IMR-90 (cell line): Measurements from ENCODE around the gene HK3. TPM values are rescaled to one million over a fixed set of nuclear protein-coding genes. Genes with fewer than 3 reads are reported as not detected.

Experiments
- ATAC-seq: fragments of 200-7000 bp; cut with Tn5 transposase; 2 replicates; pipeline ENCODE4 v1.9.1; 2020; ENCODE audit warnings: low read depth, mild to moderate bottlenecking, moderate library complexity
- BruUV-seq: library from RNA; stranded (reverse); fragments of 400-500 nt; replicated peaks from 2 replicates; lab custom pipeline; 2021; lab: Mats Ljungman, UMichigan
- CTCF ChIA-PET: fragments of 300-600 bp; formaldehyde crosslinking; extraction: SDS; loops from one replicate; lab custom pipeline; 2021; ENCODE audit warnings: antibody characterized with exemption; lab: Yijun Ruan, JAX
- POLR2A ChIA-PET: fragments of 300-600 bp; sonication (Branson Sonifier 250); formaldehyde crosslinking; loops from one replicate; lab custom pipeline; 2022; ENCODE audit warnings: antibody characterized with exemption; ENCODE audit not compliant: unreplicated experiment; lab: Charles Lee
- DNase-seq: peaks from one replicate; pipeline ENCODE4 v3.0.0; 2013
- H2AFZ ChIP-seq: replicated peaks from 2 replicates; pipeline ENCODE3; 2013; ENCODE audit warnings: low read length, mild to moderate bottlenecking; ENCODE audit not compliant: poor library complexity
- H2AK5ac ChIP-seq: 2 replicates; pipeline ENCODE4 v1.6.1; 2013; ENCODE audit warnings: low read depth, low read length, inconsistent platforms
- H2AK9ac ChIP-seq: replicated peaks from 2 replicates; pipeline ENCODE3; 2013; ENCODE audit warnings: mild to moderate bottlenecking, low read depth, low read length, moderate library complexity; ENCODE audit not compliant: poor library complexity
- H2BK120ac ChIP-seq: 2 replicates; pipeline ENCODE4 v1.6.1; 2013; ENCODE audit warnings: low read depth, low read length, inconsistent platforms
- H2BK15ac ChIP-seq: 3 replicates; pipeline ENCODE4 v1.6.1; 2013; ENCODE audit warnings: low read depth, low read length, inconsistent platforms
- H2BK20ac ChIP-seq: 2 replicates; pipeline ENCODE4 v1.6.1; 2013; ENCODE audit warnings: low read depth, mild to moderate bottlenecking, inconsistent platforms, low read length, moderate library complexity
- H2BK5ac ChIP-seq: 2 replicates; pipeline ENCODE4 v1.6.1; 2013; ENCODE audit warnings: mild to moderate bottlenecking, low read depth, low read length, inconsistent platforms; ENCODE audit not compliant: poor library complexity, severe bottlenecking
- H3K14ac ChIP-seq: replicated peaks from 2 replicates; pipeline ENCODE4 v1.6.1; 2013; ENCODE audit warnings: low read depth, low read length, inconsistent platforms
- H3K18ac ChIP-seq: 2 replicates; pipeline ENCODE4 v1.6.1; 2013; ENCODE audit warnings: low read depth, low read length, control low read depth
- H3K23ac ChIP-seq: 2 replicates; pipeline ENCODE4 v1.6.1; 2013; ENCODE audit warnings: low read depth, low read length, inconsistent platforms
- H3K27ac ChIP-seq: 2 replicates; pipeline ENCODE4 v1.5.1; 2013; ENCODE audit warnings: mild to moderate bottlenecking, control low read depth, low read length; ENCODE audit not compliant: insufficient read depth
- H3K27me3 ChIP-seq: 2 replicates; pipeline ENCODE4 v1.6.1; 2013; ENCODE audit warnings: low read length; ENCODE audit not compliant: control insufficient read depth, insufficient read depth
- H3K36me3 ChIP-seq: 2 replicates; pipeline ENCODE4 v1.6.1; 2013; ENCODE audit warnings: low read length, mixed read lengths; ENCODE audit not compliant: control insufficient read depth, insufficient read depth
- H3K4ac ChIP-seq: 2 replicates; pipeline ENCODE4 v1.6.1; 2013; ENCODE audit warnings: low read depth, low read length, inconsistent platforms
- H3K4me1 ChIP-seq: 2 replicates; pipeline ENCODE4 v1.6.1; 2013; ENCODE audit warnings: low read length, mixed read lengths; ENCODE audit not compliant: control insufficient read depth, insufficient read depth
- H3K4me2 ChIP-seq: 2 replicates; pipeline ENCODE4 v1.6.1; 2013; ENCODE audit warnings: low read depth, mild to moderate bottlenecking, control low read depth, low read length, moderate library complexity
- H3K4me3 ChIP-seq: 2 replicates; pipeline ENCODE4 v1.5.1; 2013; ENCODE audit warnings: low read depth, mild to moderate bottlenecking, control low read depth, low read length, moderate library complexity; ENCODE audit not compliant: insufficient read depth
- H3K56ac ChIP-seq: 2 replicates; pipeline ENCODE4 v1.6.1; 2013; ENCODE audit warnings: low read length, inconsistent platforms; ENCODE audit not compliant: insufficient read depth; ENCODE audit errors: extremely low read depth
- H3K79me1 ChIP-seq, 2 experiments: 2 replicates each; pipeline ENCODE4 v1.6.1; 2013; ENCODE audit warnings: low read length in 2 of 2, inconsistent platforms in 1 of 2, low read depth in 1 of 2
- H3K9ac ChIP-seq: 2 replicates; pipeline ENCODE4 v1.6.1; 2013; ENCODE audit warnings: low read depth, low read length, control low read depth
- H3K9me1 ChIP-seq: 2 replicates; pipeline ENCODE4 v1.6.1; 2013; ENCODE audit warnings: low read length, inconsistent platforms; ENCODE audit not compliant: insufficient read depth
- H3K9me3 ChIP-seq: 2 replicates; pipeline ENCODE4 v1.6.1; 2013; ENCODE audit warnings: low read length; ENCODE audit not compliant: control insufficient read depth, insufficient read depth
- H4K20me1 ChIP-seq: 2 replicates; pipeline ENCODE4 v1.6.1; 2013; ENCODE audit warnings: low read length, inconsistent platforms; ENCODE audit not compliant: insufficient read depth
- H4K5ac ChIP-seq: 2 replicates; pipeline ENCODE4 v1.6.1; 2013; ENCODE audit warnings: mild to moderate bottlenecking, low read depth, low read length, control low read depth
- H4K8ac ChIP-seq, 2 experiments: 2 replicates each; pipeline ENCODE4 v1.6.1; 2013; ENCODE audit warnings: low read depth in 2 of 2, low read length in 2 of 2, control low read depth in 1 of 2, inconsistent platforms in 1 of 2
- H4K91ac ChIP-seq: 2 replicates; pipeline ENCODE4 v1.6.1; 2013; ENCODE audit warnings: low read depth, low read length, inconsistent platforms; ENCODE audit not compliant: insufficient read depth
- BHLHE40 ChIP-seq: fragments of 150-350 bp; IDR thresholded peaks from 2 replicates; pipeline ENCODE4 v1.6.1; 2016; ENCODE audit warnings: mild to moderate bottlenecking, low read depth, low read length
- FOS ChIP-seq: fragments of 150-350 bp; IDR thresholded peaks from 2 replicates; pipeline ENCODE4 v1.6.1; 2016; ENCODE audit warnings: low read depth, low read length
- WGBS, 2 experiments: methylation state at CpG; one replicate each; pipeline versions ENCODE4 v1.1.5 to v1.1.7; 2013; ENCODE audit warnings: missing lambda C conversion rate in 2 of 2; ENCODE audit not compliant: insufficient read length in 1 of 2; ENCODE audit errors: extremely low coverage in 2 of 2; 5-methylcytosine and 5-hydroxymethylcytosine counted together
- dilution Hi-C: fragments of 300-500 bp; cut with HindIII; formaldehyde crosslinking; loops from one replicate; pipeline ENCODE4 v1.14.3; 2018; ENCODE audit warnings: low sequenced_read_pairs; ENCODE audit not compliant: unreplicated experiment
- in situ Hi-C: fragments of 300-500 bp; cut with MboI; formaldehyde crosslinking; loops from 3 replicates; pipeline ENCODE4 v1.14.3; 2019; ENCODE audit warnings: low sequenced_read_pairs, inconsistent platforms, mixed read lengths
- intact Hi-C: fragments of 100-400 bp; cut with micrococcal nuclease; formaldehyde crosslinking; loops from 2 replicates; pipeline ENCODE4 v1.10.0; 2022
- polyA plus RNA-seq, 3 experiments: library from polyadenylated mRNA; depleted of rRNA; stranded (reverse); fragments of >200 nt; gene quantifications; 2 replicates each; pipeline ENCODE4 v1.2.3, GENCODE V29; 2012; ENCODE audit warnings: low replicate concordance in 1 of 3
- total RNA-seq: library from RNA; depleted of rRNA; stranded (reverse); fragments of >200 nt; gene quantifications from 2 replicates; pipeline ENCODE4 v1.2.3, GENCODE V29; 2012

The HK3 gene
- total and polyA plus RNA-seq, 2 of the 4 experiments (the other 2 are of a cell fraction) = not detected

GRCh38 chr5:176900780-176901204 is 1.6 kb upstream of the HK3 start:
- 88% methylated on average over 2 of the region's 7 CpGs; no CpG with 5 or more reads in 1 of the 2 experiments for WGBS, 2 experiments
- no peak overlapping the region for H2AK5ac ChIP-seq
- H3K9me1 ChIP-seq = peaks cover 10% of the 10 kb centered on the region
- H2BK15ac ChIP-seq = no peak overlapping the region
- no peak overlapping the region for H3K4me3 ChIP-seq
- POLR2A ChIA-PET = no interaction called here
- DNase-seq (no peak), ATAC-seq (no peak; the same call in 1 of the 2 replicates)
- intact Hi-C loops (no loop called here), in situ Hi-C loops (no loop called here), dilution Hi-C loops (no loop called here)
- no peak for TF ChIP-seq BHLHE40
- no peak for TF ChIP-seq FOS
- H3K4ac ChIP-seq = no peak overlapping the region
- H2AK9ac ChIP-seq = peak overlapping the region; percentile 26
- H3K9ac ChIP-seq = no peak overlapping the region
- no peak overlapping the region for H3K14ac ChIP-seq
- H3K27me3 ChIP-seq = peaks cover 6% of the 10 kb centered on the region
- no TSS peak for BruUV-seq
- H2AFZ ChIP-seq = no peak overlapping the region
- no peaks in the 10 kb centered on the region for H3K4me1 ChIP-seq
- CTCF ChIA-PET = no interaction called here
- no peak overlapping the region for H3K23ac ChIP-seq
- H2BK5ac ChIP-seq = no peak overlapping the region
- no peak overlapping the region for H3K4me2 ChIP-seq
- no peak overlapping the region for H4K8ac ChIP-seq
- H3K18ac ChIP-seq = no peak overlapping the region
- no peaks in the 10 kb centered on the region for H3K79me1 ChIP-seq
- peaks cover 19% of the 10 kb centered on the region for H3K36me3 ChIP-seq
- H3K27ac ChIP-seq = no peak overlapping the region
- no peak overlapping the region for H3K56ac ChIP-seq
- H2BK20ac ChIP-seq = no peak overlapping the region
- H3K9me3 ChIP-seq = no peaks in the 10 kb centered on the region
- no peak overlapping the region for H4K91ac ChIP-seq
- no peak overlapping the region for H2BK120ac ChIP-seq
- no peak overlapping the region for H4K5ac ChIP-seq
- no peaks in the 10 kb centered on the region; the same call in 1 of the 2 replicates for H4K20me1 ChIP-seq
